Right kidney (tissue), 1 donor: ENCODE results near the gene IL31RA.
A peak's percentile ranks its signal among the peaks of the same experiment; 100 is the strongest.

ENCODE experiments used
- DNase-seq: peaks from one replicate; pipeline ENCODE4 v3.0.0-alpha.2; 2016

IL31RA gene

DNA sequence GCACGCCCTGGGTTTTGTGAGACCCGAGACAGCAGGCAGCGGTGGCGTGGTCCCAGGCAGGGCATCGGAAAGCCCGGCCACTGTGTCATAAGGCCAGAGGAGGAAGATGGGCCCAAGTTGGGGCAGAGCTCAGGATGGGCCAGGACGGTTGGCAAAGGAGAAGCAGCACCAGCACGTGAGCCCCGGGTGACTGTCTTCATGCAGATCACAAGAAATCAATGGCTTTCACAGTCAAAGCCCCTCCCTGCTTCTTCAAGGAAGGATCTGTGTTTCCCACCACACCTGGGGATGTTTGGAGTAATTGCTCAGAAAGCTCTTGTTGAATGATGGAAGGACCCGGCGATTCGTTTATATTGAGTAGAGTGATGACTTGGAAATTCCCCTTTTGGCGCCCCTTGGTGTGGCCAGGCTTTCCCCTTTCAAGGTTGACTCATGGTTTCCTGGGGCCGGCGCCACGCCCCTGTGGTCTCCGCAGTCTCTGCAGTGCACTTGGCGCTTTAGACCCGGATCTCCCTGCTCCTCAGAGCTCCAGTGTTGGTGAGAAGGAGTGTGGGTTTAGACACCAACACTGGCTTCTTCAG, 52.1 kb downstream of the IL31RA start:
- no peak for DNase-seq

GRCh38 chr5:55904152-55904551, 53.0 kb downstream of the IL31RA start:
- DNase-seq: no peak

GRCh38 chr5:55905251-55905650, 54.1 kb downstream of the IL31RA start:
- no peak for DNase-seq

DNA sequence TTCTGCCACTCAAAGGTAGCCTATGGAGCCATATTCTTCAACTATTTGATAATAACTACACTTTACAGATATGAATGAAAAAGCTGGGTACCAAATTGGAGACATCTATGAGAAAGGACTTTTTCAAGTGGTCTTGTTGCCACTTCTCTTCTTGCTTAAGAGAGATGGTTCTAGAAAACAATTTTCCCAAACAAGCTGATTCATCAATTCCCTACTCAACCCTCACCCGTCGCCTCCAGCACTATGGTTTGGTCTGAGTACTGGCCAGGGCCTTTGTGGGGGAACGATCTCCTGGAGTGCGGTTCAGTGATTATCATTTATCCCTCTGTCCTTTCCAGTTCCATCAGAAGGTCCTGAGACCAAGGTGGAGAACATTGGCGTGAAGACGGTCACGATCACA, 56.8 kb downstream of the IL31RA start:
- DNase-seq: no peak

GRCh38 chr5:55908804-55909203, 57.6 kb downstream of the IL31RA start:
- no peak for DNase-seq

DNA sequence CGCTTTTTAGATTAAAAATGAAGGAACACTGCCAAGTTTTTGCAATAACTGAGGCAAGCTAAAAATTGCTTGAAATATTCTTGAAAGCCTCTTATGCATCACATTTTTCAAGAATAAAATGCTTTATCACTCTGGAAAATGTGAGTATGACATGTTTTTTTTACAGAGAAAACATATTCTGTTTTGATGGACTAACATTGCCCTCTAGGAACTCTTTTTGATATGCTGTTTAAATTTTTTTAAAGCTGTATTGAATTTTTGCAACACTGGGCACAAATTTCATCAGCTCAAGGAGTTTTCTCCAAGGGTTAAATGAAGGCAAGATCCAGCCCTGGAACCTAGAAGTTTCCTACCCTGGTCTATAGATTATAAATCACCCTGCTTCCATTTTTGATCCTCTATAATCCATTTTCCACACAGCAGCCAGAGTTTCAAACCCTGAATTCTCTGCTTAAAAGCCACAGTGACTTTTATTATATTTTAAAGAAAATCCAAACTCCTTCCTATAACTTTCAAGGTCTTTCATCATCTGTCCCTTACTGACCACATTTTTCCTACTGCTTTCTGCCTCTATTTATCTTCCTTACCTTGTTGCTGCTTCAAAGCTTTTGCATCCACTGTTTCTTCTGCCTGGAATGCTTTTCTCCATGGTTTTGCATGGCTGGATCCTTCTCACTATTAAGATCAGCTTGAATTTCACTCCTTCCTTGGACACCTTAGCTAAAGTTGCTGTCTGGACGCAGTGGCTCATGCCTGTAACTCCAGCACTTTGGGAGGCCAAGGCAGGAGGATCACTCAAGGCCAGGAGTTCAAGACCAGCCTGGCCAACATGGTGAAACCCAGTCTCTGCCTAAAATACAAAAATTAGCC, 60.9 kb downstream of the IL31RA start:
- DNase-seq: no peak

GRCh38 chr5:55913466-55914413, 62.6 kb downstream of the IL31RA start:
- peak; percentile 20 for DNase-seq

GRCh38 chr5:55914971-55915370, 63.8 kb downstream of the IL31RA start:
- DNase-seq: no peak

DNA sequence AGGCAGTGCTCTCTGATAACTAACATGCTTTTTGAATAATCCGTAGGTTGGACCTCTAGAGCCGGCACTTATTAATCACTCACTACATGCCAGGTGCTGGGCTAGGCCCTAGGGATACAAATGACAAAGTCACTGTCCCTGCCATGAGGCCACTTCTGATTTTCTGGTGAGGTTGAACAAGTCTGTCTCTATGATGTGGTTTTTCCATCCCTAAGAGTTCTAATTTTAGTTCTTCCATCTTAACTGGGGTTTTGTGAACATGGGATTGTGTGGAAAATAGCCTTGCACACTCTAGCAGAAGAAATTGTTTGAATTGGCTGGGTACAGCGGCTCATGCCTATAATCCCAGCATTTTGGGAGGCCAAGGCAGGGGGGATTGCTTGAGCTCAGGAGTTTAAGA, 64.6 kb downstream of the IL31RA start:
- no peak for DNase-seq

- no peak for DNase-seq
Measured at GRCh38 chr5:55916986-55917385, 65.8 kb downstream of the IL31RA start.

GRCh38 chr5:55917402-55918086, 66.4 kb downstream of the IL31RA start:
- DNase-seq: no peak

- no peak for DNase-seq
Measured at GRCh38 chr5:55918087-55919035, 67.2 kb downstream of the IL31RA start.

DNA sequence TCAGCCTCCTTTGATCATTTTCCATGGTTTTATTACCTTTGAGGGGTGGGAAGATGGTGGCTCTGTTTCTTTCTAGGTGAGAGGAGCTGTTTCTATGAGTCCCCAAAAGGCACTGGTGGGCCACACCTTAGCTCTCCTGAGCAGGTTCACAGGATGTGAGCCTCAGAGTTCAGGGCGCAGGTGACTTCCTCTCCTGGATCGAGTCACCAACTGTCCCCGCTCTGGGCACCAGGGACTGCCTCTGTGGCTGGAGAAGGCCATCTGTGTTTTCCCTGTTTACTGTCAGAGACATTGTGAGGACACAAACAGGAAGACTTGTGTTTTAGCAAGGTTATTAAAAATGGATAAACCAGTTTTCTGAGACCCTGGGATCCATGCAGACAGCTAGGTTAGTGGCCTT, 68.5 kb downstream of the IL31RA start:
- DNase-seq: no peak

DNA sequence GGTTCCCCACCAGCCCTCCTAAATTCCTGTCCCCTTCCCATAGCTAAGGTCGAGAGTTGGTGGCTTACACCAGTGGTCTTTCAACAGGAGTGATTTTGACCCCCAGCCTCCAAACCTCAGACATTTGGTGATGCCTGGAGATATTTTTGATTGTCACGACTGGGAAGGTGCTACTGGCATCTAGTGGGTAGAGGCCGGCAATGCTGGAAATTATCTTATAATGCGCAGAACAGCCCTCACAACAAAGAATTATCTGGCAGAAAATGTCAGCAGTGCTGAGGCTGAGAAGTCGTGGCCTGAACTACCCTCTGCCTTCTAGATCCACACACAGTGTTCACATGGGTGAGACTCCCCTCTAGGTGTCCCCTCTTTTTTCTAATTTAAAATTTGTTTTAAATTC, 69.6 kb downstream of the IL31RA start:
- no peak for DNase-seq

DNA sequence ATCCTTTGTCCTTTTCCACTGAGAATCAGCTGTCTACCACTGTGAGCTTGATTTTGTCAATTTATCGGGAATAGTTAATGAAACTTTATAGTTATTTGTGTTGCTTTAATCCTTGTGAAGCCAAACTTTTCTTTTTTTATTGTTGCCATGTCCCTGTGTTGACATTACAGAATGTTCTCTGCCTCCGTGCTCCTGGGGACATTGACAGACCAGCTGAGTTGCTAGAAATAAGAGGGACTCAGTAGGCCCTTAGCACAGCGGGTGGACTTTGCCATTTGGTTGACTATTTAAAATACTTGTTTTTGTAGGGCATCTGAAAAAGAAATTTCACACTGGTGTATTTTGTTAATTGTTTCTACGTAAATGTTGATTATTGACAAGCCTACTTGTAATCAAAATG, 70.5 kb downstream of the IL31RA start:
- no peak for DNase-seq

DNA sequence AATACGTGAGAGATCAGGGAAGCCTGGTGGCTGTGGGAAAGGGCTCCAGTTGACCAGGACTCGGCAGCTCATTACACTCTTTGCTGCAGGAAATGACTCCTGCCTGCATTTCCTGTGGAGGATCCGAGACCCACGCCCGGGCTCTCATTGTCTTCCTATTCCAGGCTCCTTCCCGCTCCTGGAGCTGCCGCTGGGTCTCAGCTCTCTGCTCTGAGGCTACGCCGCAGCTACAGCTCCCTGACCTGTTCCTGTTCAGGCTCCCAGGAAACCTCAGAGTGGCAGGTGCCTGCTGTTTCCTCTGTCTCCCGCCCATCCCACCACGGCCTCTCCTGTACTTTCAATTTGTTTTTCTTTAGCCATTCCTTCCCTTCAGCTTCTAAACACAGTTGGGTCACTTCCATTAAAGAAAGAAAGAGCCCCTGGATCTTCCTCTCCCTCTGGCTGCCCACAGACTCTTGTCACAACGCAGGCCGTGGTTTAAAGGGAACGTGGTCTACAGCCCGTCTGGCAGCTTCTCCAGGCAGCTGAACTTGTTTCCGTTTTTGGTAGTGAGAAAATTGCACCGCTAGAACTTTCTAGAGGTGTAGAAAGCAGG, 72.1 kb downstream of the IL31RA start:
- peak; percentile 22 for DNase-seq

GRCh38 chr5:55923865-55924500, 72.8 kb downstream of the IL31RA start:
- no peak for DNase-seq

- no peak for DNase-seq
Measured at GRCh38 chr5:55924744-55925143, 73.6 kb downstream of the IL31RA start.

GRCh38 chr5:55925181-55925580, 74.0 kb downstream of the IL31RA start:
- DNase-seq: no peak

- DNase-seq: no peak
Measured at GRCh38 chr5:55925712-55926111, 74.6 kb downstream of the IL31RA start.
